GM19372 (cell line): ENCODE data around the gene RASGRF2.

ENCODE experiments used
- ATAC-seq: cut with Tn5 transposase; IDR thresholded peaks from one replicate; pipeline ENCODE4 v1.9.1; 2021; ENCODE audit warnings: mild to moderate bottlenecking, low read depth, moderate library complexity; ENCODE audit not compliant: unreplicated experiment

RASGRF2 gene

DNA sequence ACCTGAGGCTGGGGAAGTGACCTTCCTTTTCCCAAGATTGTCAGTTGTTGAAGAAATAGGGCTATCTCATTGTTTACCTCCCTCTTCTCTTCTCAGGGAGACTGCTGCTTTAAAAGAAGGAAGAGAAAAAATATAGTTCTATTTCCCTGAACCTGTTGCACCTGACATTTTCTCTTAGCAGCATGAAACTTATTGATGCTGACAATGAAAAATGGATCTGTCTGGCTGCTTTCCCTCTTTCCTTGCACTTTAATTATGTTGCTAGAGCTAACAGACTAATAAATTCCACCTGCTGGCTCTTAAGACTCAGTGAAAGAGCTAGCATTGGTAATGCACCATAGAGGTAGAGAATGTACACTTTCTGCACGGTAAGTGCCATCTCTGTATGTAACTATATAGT, 266.8 kb downstream of the RASGRF2 start:
- ATAC-seq = no peak

- ATAC-seq = no peak
Measured at GRCh38 chr5:81228084-81228483, 267.9 kb downstream of the RASGRF2 start.

DNA sequence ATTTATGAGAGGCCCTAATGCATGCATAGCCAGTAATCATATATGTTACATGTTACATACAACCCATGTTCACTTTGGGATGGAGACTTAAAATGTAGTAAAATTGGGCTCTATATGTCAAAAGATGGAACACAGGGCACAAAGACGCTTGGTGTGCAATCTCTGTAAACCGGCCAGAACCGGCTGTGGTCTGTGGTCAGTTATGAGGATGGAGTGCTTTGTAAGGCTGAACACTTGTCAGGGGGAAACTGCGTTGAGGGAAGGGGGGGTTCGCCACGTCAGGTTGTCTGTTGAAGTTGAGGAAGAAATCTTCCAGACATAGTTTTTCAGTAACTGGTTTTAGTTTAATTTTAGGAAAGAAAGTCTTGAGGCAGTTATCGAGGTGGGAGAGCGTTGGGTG, 270.3 kb downstream of the RASGRF2 start:
- no peak for ATAC-seq

DNA sequence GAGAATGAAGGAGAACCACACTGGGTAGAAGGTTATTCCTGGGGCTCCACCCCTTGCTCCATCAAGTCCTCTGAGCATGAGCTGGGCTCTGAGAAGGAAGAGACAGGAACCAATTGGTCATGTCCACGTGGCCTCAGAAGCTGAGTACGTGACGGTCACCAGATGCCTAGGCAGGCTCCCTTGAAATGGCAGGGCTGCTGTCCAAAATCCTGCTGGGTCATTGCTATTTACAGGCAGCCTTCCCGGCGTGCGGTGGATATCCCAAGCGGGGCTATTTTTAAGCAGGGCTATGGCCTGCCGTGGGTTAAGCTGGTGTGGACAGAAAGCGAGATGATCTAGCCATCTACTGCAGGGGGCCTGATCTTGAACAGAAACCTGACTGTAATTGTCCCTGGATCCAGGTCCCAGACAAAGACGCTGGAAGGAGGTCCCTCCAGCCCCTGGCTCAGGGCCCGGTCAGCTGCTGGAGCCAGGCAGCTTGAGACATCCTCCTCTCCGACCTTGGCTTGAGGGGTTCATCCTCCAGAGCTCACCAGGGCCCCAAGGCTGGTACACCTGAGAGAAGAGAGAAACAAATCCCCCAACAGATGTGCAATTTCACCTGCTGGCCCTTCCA, 272.4 kb downstream of the RASGRF2 start:
- no peak for ATAC-seq

- ATAC-seq = no peak
Measured at GRCh38 chr5:81233080-81233634, 273.0 kb downstream of the RASGRF2 start, which contains the start of gene CKMT2. Gene CKMT2 (plus strand): TSS chr5:81233322. CDS start chr5:81251133, 17,811 bp downstream.

DNA sequence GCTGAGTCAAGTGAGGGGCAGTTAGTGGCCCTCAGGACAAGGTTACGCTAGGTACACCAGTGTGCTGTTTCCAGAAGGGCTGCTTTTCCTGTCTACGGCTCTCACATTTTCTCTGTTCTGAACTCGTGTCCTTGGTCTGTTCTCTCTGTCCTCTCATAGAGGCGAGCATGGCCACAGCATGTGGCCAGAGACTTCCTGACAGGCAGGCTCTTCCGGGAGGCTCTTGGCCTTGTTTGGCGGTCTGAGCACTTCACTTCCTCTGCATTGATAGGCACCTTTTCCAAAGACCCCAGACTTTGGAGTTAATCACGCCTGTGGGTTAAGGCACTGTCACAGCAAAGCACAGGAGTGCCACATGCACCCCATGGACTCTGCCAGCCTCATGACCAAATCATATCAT, 274.1 kb downstream of the RASGRF2 start:
- no peak for ATAC-seq

- no peak for ATAC-seq
Measured at GRCh38 chr5:81234801-81235200, 274.6 kb downstream of the RASGRF2 start.

DNA sequence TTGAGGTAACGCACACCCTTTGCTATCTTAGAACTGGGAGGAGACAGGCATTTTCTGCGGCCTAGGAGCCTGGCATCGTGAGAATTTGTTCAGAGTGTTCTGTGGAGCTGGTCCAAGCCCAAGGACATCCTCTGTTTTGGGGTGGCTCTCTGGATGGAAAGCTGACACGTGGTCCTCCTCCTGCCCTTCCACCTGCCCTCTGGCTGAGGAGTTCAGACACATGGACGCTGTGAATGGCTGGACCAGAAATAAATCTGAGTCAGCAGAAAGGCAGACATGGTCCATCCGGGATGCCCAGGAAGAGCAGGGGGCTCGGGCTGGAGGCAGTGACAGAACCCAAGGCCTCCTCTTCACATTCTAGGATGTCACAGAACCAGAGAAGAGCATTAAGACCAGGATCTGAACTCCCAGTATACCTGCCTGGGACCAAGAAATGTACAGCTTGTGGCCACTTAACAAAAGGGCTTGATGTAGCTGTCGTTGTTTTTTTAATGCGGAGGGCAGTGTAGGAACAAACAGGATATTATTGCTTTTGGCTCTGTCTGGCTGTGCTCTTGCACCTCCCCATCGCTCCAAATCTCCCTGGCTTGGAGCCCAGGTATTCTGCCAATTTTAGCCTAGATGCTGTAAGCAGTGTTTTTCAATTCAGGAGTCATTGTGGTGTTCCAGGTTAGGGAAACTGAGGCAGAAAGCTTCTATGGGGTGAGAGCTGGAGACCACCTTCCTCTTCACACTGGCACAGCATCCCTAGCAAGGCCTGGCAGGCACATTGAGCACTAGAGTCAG, 275.3 kb downstream of the RASGRF2 start:
- no peak for ATAC-seq

DNA sequence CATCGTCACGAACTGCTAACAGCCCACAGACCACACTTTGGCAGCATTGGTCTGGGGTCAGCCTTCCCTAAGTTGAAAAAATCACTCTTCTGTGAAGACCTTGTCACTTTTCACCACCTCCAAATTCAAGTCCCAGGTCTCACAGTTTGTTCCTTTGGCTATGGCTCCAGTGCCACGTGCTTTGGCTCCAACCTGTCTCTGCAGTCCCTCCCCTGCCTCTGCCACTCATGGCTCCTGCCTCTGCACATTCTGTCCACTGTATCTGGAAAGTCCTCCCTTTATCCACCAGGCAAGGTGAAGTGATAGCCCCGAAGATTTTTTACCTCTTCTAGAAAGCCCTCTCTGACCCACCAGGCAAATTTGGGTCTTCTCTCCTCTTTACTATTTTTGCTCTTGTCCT, 278.3 kb downstream of the RASGRF2 start:
- ATAC-seq = no peak

GRCh38 chr5:81239613-81240012, 279.4 kb downstream of the RASGRF2 start:
- ATAC-seq = no peak

DNA sequence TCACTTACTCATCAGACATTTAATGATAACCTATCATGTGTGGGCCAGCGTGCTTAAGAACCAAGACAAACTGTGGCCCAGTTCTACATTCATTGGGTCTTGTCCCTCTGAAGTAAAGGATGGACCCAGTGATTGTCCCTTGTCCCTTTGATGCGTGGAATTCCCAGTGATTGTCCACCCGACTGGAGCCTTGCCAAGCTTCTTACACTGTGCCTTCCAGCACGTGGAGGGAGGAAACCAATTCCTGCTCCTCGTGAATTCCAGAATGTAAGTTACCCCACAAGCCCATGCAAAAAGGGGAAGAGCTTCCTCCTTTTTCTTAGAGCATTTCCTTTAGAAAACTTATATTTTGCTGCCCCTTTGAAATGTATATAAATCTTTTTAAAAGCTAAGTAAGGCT, 280.8 kb downstream of the RASGRF2 start:
- no peak for ATAC-seq

- no peak for ATAC-seq
Measured at GRCh38 chr5:81241961-81242648, 281.9 kb downstream of the RASGRF2 start.

DNA sequence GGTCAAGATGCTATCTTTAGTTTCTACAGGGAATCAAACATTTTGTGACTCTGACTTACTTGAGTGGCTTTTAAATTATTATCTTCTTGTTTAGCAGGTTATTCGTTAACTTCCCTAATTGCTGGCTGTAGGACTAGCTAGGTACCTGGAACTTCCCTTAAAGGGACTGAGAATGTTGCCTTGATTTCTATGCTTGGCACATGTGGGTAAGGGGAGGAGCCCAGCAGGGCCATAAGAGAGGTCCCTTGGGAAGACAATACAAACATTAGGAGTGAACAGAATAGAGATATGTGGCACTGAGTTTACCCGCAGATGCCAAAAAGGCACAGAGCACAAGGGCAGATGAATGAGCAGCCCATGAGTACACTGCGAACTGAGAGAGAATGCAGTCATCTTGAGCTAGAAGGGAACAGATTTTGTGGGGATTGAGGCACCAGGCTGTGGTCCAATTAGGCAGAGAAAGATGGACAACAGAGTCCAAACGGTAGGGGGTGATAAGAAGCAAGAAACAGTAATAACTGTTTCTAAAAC, 282.8 kb downstream of the RASGRF2 start:
- ATAC-seq = no peak

DNA sequence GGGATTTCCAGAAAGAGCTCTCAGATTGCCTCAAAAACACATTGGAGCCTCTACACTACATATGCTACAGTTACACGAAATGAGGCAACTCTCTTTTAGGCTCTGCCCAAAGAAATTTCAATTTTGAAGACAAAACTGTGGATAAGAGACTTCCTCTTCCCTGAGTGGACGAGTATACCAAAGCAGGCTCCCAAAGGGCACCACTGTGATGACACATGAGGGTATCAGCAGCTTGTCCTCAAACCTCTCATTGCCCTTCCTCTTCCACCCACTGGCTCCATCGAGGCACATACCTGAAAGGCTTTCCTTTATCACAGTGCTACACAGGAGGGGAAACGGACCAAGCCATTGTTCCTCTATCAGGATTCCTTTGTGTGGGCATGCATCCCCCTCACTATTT, 284.3 kb downstream of the RASGRF2 start:
- ATAC-seq = no peak

DNA sequence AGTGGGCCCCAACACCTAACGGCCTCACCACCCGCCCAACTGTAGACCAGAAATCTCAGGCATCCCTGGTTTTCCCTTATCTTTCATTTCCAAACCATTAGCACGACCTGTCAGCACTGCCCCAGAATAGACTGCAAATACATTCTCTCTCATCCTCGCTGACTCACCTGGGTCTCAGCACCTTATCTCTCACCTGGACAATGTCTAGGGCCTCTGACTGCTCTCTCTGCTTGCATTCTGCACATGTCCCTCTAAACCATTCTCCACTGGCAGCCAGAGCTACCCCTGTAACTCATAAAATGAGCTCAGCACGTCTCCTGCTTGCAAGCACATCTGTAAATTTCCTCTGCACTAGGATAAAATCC, 285.7 kb downstream of the RASGRF2 start:
- ATAC-seq = no peak

- ATAC-seq = no peak
Measured at GRCh38 chr5:81246697-81247096, 286.5 kb downstream of the RASGRF2 start.

- ATAC-seq = no peak
Measured at GRCh38 chr5:81247441-81247972, 287.3 kb downstream of the RASGRF2 start.

- no peak for ATAC-seq
Measured at GRCh38 chr5:81249240-81249639, 289.1 kb downstream of the RASGRF2 start.

DNA sequence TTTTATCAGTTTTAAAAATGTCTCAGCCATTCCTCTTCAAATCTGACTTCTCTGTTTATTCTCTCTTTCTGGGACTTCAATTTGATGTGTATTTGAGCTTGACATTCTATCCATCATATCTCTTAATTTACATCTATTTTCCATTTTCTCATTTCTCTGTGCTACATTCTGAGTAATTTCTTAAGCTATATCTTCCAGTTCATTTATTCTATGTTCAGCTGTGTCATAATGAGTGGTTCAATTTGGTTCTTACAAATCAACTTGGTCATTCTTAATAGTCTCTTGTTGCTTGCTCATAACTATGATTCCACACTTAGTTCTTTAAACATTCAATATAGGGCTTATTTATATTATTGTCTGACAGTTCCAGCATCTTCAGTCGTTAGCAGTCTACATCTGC, 289.8 kb downstream of the RASGRF2 start:
- no peak for ATAC-seq

DNA sequence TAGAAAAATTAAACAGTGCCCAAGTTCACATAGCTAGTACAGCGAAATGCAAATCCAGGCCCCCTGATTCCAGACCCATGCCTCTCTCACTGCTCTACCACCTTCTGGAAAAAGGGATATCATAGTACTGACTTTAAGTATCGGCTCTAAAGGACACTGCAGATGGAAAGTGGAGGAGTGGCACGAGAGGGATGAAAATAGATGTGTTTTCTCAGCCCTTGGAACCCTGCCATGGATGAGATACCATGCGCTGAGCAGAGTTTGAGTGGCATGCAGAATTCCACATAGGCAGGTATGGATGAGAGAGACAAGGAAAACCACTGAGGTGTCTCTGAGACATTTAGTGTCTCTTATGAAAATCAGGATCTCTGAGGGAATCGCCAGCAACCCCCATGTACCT, 291.8 kb downstream of the RASGRF2 start:
- no peak for ATAC-seq

DNA sequence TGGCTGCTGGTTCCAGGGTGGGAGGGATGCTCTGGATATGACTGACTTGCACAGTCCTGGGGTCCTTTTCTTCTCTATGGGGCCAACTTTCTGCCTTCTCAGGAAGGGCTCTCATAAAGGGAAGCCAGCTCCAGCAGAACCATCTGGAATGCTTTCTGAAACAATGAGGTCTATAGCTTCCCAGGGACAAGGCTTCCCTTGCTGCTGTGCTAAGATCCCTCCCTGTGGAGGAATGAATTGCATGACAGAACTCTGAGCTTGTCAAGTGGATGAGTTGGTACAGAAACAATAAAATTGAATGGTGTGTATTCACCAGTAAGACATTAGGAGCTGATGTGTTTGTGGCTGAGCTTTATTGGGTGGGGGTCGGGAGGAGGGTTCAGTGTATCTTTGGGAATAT, 292.7 kb downstream of the RASGRF2 start:
- no peak for ATAC-seq
